GM12873 (cell line): ENCODE data around the gene CAPN14.

Experiments used
- CTCF ChIP-seq: IDR thresholded peaks from 2 replicates; pipeline ENCODE4 v1.5.1; 2012; ENCODE audit warnings: low read depth, mild to moderate bottlenecking, moderate library complexity, low read length, control low read depth; ENCODE audit not compliant: insufficient read depth; ENCODE audit errors: missing control alignments

Gene CAPN14

GRCh38 chr2:31151501-31151900 is 65.8 kb downstream of the CAPN14 start:
- TF ChIP-seq CTCF = no peak

GRCh38 chr2:31150120-31150670 is 67.1 kb downstream of the CAPN14 start:
- TF ChIP-seq CTCF = no peak

- no peak for TF ChIP-seq CTCF
Observed at GRCh38 chr2:31148514-31148913, 68.8 kb downstream of the CAPN14 start.

- TF ChIP-seq CTCF = no peak
Observed at GRCh38 chr2:31147645-31148044, 69.7 kb downstream of the CAPN14 start.

- no peak for TF ChIP-seq CTCF
Observed at GRCh38 chr2:31142110-31142509, 75.2 kb downstream of the CAPN14 start.

- TF ChIP-seq CTCF = no peak
Observed at GRCh38 chr2:31141443-31142085, 75.8 kb downstream of the CAPN14 start.

- TF ChIP-seq CTCF = no peak
Observed at GRCh38 chr2:31140151-31140550, 77.2 kb downstream of the CAPN14 start.
